H9 (cell line): ENCODE measurements around the gene TJAP1. TPM values are rescaled to one million over a fixed set of nuclear protein-coding genes. Genes with fewer than 3 reads are reported as not detected.
A peak's percentile ranks its signal among the peaks of the same experiment; 100 is the strongest.

ENCODE experiments used
- DNase-seq: peaks from one replicate; pipeline ENCODE4 v3.0.0-alpha.2; 2017
- H2AFZ ChIP-seq: one replicate; pipeline ENCODE4 v1.6.1; 2013; ENCODE audit warnings: mild to moderate bottlenecking, low read length, control low read depth, moderate library complexity
- H2AK5ac ChIP-seq: 2 replicates; pipeline ENCODE4 v1.6.1; 2013; ENCODE audit warnings: low read length, control low read depth, mixed read lengths; ENCODE audit not compliant: insufficient read length
- H2BK120ac ChIP-seq: one replicate; pipeline ENCODE4 v1.6.1; 2013; ENCODE audit warnings: low read depth, mild to moderate bottlenecking, low read length, control low read depth, inconsistent platforms; ENCODE audit not compliant: poor library complexity, severe bottlenecking
- H2BK12ac ChIP-seq: 2 replicates; pipeline ENCODE4 v1.6.1; 2013; ENCODE audit warnings: low read length, control low read depth, mixed read lengths, low read depth; ENCODE audit not compliant: insufficient read length
- H2BK15ac ChIP-seq: 2 replicates; pipeline ENCODE4 v1.6.1; 2013; ENCODE audit warnings: low read depth, low read length, control low read depth
- H2BK20ac ChIP-seq: one replicate; pipeline ENCODE4 v1.6.1; 2013; ENCODE audit warnings: low read depth, mild to moderate bottlenecking, low read length, control low read depth, inconsistent platforms; ENCODE audit not compliant: poor library complexity, severe bottlenecking
- H2BK5ac ChIP-seq: 2 replicates; pipeline ENCODE4 v1.6.1; 2013; ENCODE audit warnings: low read length, control low read depth, mixed read lengths; ENCODE audit not compliant: insufficient read length
- H3K14ac ChIP-seq: 2 replicates; pipeline ENCODE4 v1.6.1; 2013; ENCODE audit warnings: low read length, control low read depth; ENCODE audit not compliant: insufficient read depth
- H3K18ac ChIP-seq: 2 replicates; pipeline ENCODE4 v1.6.1; 2013; ENCODE audit warnings: low read depth, mild to moderate bottlenecking, mixed read lengths, low read length, control low read depth; ENCODE audit not compliant: insufficient read length
- H3K23ac ChIP-seq: 2 replicates; pipeline ENCODE4 v1.6.1; 2013; ENCODE audit warnings: low read length, control low read depth, mixed read lengths, low read depth; ENCODE audit not compliant: insufficient read length
- H3K23me2 ChIP-seq: 2 replicates; pipeline ENCODE4 v1.6.1; 2013; ENCODE audit warnings: low read depth, mild to moderate bottlenecking, mixed read lengths, low read length, control low read depth; ENCODE audit not compliant: insufficient read length, poor library complexity, severe bottlenecking
- H3K27ac ChIP-seq: 2 replicates; pipeline ENCODE4 v1.5.1; 2013; ENCODE audit warnings: low read length, control low read depth, mixed read lengths, low read depth; ENCODE audit not compliant: insufficient read length
- H3K27me3 ChIP-seq: 2 replicates; pipeline ENCODE4 v1.6.1; 2013; ENCODE audit warnings: low read length, control low read depth, inconsistent platforms; ENCODE audit not compliant: insufficient read depth
- H3K4ac ChIP-seq: 2 replicates; pipeline ENCODE4 v1.6.1; 2013; ENCODE audit warnings: low read depth, mild to moderate bottlenecking, control low read depth, inconsistent platforms, low read length, moderate library complexity
- H3K4me1 ChIP-seq: 2 replicates; pipeline ENCODE4 v1.6.1; 2013; ENCODE audit warnings: low read length, control low read depth, inconsistent platforms; ENCODE audit not compliant: insufficient read depth
- H3K4me2 ChIP-seq: 2 replicates; pipeline ENCODE4 v1.6.1; 2013; ENCODE audit warnings: low read length, control low read depth, mixed read lengths; ENCODE audit not compliant: insufficient read length, insufficient read depth
- H3K56ac ChIP-seq: 2 replicates; pipeline ENCODE4 v1.6.1; 2013; ENCODE audit warnings: low read depth, mild to moderate bottlenecking, mixed read lengths, low read length, control low read depth; ENCODE audit not compliant: insufficient read length
- H3K79me1 ChIP-seq: 2 replicates; pipeline ENCODE4 v1.6.1; 2013; ENCODE audit warnings: low read depth, mild to moderate bottlenecking, moderate library complexity, low read length, control low read depth, inconsistent platforms; ENCODE audit not compliant: insufficient read depth, poor library complexity, severe bottlenecking
- H3K79me2 ChIP-seq: 2 replicates; pipeline ENCODE4 v1.6.1; 2013; ENCODE audit warnings: low read length, control low read depth, inconsistent platforms; ENCODE audit not compliant: insufficient read depth
- H3K9ac ChIP-seq: 2 replicates; pipeline ENCODE4 v1.6.1; 2013; ENCODE audit warnings: low read length, control low read depth, mixed read lengths; ENCODE audit not compliant: insufficient read length; ENCODE audit errors: extremely low read depth
- H3K9me3 ChIP-seq: one replicate; pipeline ENCODE4 v1.6.1; 2013; ENCODE audit warnings: low read depth, low read length, inconsistent platforms; ENCODE audit not compliant: control insufficient read depth
- H3T11ph ChIP-seq: one replicate; pipeline ENCODE4 v1.6.1; 2013; ENCODE audit warnings: mild to moderate bottlenecking, low read length, control low read depth, inconsistent platforms
- H4K20me1 ChIP-seq: one replicate; pipeline ENCODE4 v1.6.1; 2013; ENCODE audit not compliant: control insufficient read depth, insufficient read length, insufficient read depth
- H4K5ac ChIP-seq: 2 replicates; pipeline ENCODE4 v1.6.1; 2013; ENCODE audit warnings: low read depth, mild to moderate bottlenecking, mixed read lengths, low read length, control low read depth; ENCODE audit not compliant: insufficient read length
- H4K8ac ChIP-seq: replicated peaks from 2 replicates; pipeline ENCODE4 v1.6.1; 2013; ENCODE audit warnings: low read length, control low read depth, mixed read lengths, low read depth; ENCODE audit not compliant: insufficient read length
- H4K91ac ChIP-seq: 2 replicates; pipeline ENCODE4 v1.6.1; 2013; ENCODE audit warnings: low read depth, mild to moderate bottlenecking, moderate library complexity, mixed read lengths, low read length, control low read depth; ENCODE audit not compliant: insufficient read length
- H3K27ac Mint-ChIP-seq, 3 experiments: 2 replicates in 2 of 3; 3 replicates in 1 of 3; pipeline ENCODE4 v1.8.0; 2020 to 2021; ENCODE audit warnings: mixed read lengths in 3 of 3, mild to moderate bottlenecking in 1 of 3, moderate library complexity in 1 of 3
- H3K27me3 Mint-ChIP-seq: 2 replicates; pipeline ENCODE4 v1.8.0; 2021; ENCODE audit warnings: low read depth, mild to moderate bottlenecking, moderate library complexity, mixed read lengths
- H3K36me3 Mint-ChIP-seq, 3 experiments: 2 replicates in 2 of 3; 3 replicates in 1 of 3; pipeline ENCODE4 v1.8.0; 2020 to 2021; ENCODE audit warnings: low read depth in 3 of 3, mixed read lengths in 3 of 3; ENCODE audit not compliant: insufficient read depth in 1 of 3
- H3K4me1 Mint-ChIP-seq, 2 experiments: 2 replicates each; pipeline ENCODE4 v1.8.0; 2020; ENCODE audit warnings: mixed read lengths in 2 of 2
- H3K4me3 Mint-ChIP-seq, 2 experiments: 2 replicates in 1 of 2; 3 replicates in 1 of 2; pipeline ENCODE4 v1.8.0; 2020 to 2021; ENCODE audit warnings: mild to moderate bottlenecking in 2 of 2, mixed read lengths in 2 of 2, moderate library complexity in 1 of 2
- H3K9me3 Mint-ChIP-seq, 2 experiments: 2 replicates in 1 of 2; 3 replicates in 1 of 2; pipeline ENCODE4 v1.8.0; 2020; ENCODE audit warnings: mild to moderate bottlenecking in 2 of 2, mixed read lengths in 2 of 2, moderate library complexity in 1 of 2
- WGBS: extraction: QIAGEN DNeasy Blood & Tissue Kit; methylation state at CpG from one replicate; pipeline ENCODE4 v1.1.7; 2013; ENCODE audit warnings: missing lambda C conversion rate, low lambda C conversion rate, mixed read lengths; ENCODE audit not compliant: insufficient read length; ENCODE audit errors: extremely low coverage; 5-methylcytosine and 5-hydroxymethylcytosine counted together
- total RNA-seq: library from RNA; stranded (reverse); gene quantifications from 2 replicates; pipeline ENCODE4 v1.2.1, GENCODE V29; 2021
- TF ChIP-seq, protein P1 (sequence below): fragments of 200-600 bp; sonication (generic); conservative IDR thresholded peaks from 3 replicates; pipeline ENCODE4 v1.8.0; 2021; ENCODE audit warnings: antibody characterized with exemption, mild to moderate bottlenecking

Gene TJAP1
- total RNA-seq, 1 experiment from 2014 or later: 45.1 TPM

GRCh38 chr6:43481591-43482236, 4.3 kb downstream of the TJAP1 start:
- H3K27me3 ChIP-seq: no peaks in the 10 kb centered on the region
- H4K5ac ChIP-seq: no peak overlapping the region
- H3K4me1 ChIP-seq: peaks cover 15% of the 10 kb centered on the region; the same call in 1 of the 2 replicates
- peak overlapping the region; percentile 17 to 62 (median 51) for H3K27ac Mint-ChIP-seq
- no peak overlapping the region for H3K23ac ChIP-seq
- H3K9me3 ChIP-seq: no peaks in the 10 kb centered on the region
- no peaks in the 10 kb centered on the region for H3K9me3 Mint-ChIP-seq
- H3K79me2 ChIP-seq: peaks cover 27% of the 10 kb centered on the region
- peaks cover 0 to 3% (median 2%) of the 10 kb centered on the region in 3 experiments; a peak in 2 of 7 replicates for H3K36me3 Mint-ChIP-seq
- no CpG with 5 or more reads among the region's 11 CpGs for WGBS
- no peak overlapping the region for H3K18ac ChIP-seq
- no peaks in the 10 kb centered on the region for H3K27me3 Mint-ChIP-seq
- H2AFZ ChIP-seq: no peak overlapping the region
- H4K8ac ChIP-seq: no peak overlapping the region
- no peak overlapping the region for H2BK5ac ChIP-seq
- no peak overlapping the region for H2BK12ac ChIP-seq
- no peak overlapping the region for H4K91ac ChIP-seq
- H2BK120ac ChIP-seq: no peak overlapping the region
- no peak overlapping the region for H2BK20ac ChIP-seq
- no peak overlapping the region for H2AK5ac ChIP-seq
- H3K14ac ChIP-seq: no peak overlapping the region
- H3K79me1 ChIP-seq: peaks cover 10% of the 10 kb centered on the region
- H3K56ac ChIP-seq: no peak overlapping the region
- peak overlapping the region in 1 of 2 experiments; percentile 33; a peak in 1 of 5 replicates for H3K4me3 Mint-ChIP-seq
- no peak overlapping the region for H3K9ac ChIP-seq
- H3T11ph ChIP-seq: no peak overlapping the region
- no peak overlapping the region for H2BK15ac ChIP-seq
- peaks cover 10% of the 10 kb centered on the region for H3K23me2 ChIP-seq
- H3K4me1 Mint-ChIP-seq: peaks cover 43 to 49% of the 10 kb centered on the region in 2 experiments
- TF ChIP-seq, protein P1, sequence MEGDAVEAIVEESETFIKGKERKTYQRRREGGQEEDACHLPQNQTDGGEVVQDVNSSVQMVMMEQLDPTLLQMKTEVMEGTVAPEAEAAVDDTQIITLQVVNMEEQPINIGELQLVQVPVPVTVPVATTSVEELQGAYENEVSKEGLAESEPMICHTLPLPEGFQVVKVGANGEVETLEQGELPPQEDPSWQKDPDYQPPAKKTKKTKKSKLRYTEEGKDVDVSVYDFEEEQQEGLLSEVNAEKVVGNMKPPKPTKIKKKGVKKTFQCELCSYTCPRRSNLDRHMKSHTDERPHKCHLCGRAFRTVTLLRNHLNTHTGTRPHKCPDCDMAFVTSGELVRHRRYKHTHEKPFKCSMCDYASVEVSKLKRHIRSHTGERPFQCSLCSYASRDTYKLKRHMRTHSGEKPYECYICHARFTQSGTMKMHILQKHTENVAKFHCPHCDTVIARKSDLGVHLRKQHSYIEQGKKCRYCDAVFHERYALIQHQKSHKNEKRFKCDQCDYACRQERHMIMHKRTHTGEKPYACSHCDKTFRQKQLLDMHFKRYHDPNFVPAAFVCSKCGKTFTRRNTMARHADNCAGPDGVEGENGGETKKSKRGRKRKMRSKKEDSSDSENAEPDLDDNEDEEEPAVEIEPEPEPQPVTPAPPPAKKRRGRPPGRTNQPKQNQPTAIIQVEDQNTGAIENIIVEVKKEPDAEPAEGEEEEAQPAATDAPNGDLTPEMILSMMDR: no peak
- H3K27ac ChIP-seq: no peak overlapping the region
- H3K4me2 ChIP-seq: no peak overlapping the region
- no peak for DNase-seq
- no peak overlapping the region for H3K4ac ChIP-seq
- H4K20me1 ChIP-seq: no peaks in the 10 kb centered on the region
